SIG-M5 treated with dmso at 0.1 percent for 504 hours (cell line): Measurements from ENCODE around the gene MED22.
"Not testable (repeated sequence)": the region's sequence is repeated elsewhere in the genome, so short reads cannot be mapped to it uniquely, and the experiment has no call there.

Source experiments
- DNase-seq: peaks from one replicate; lab custom pipeline; 2025; ENCODE audit not compliant: unreplicated experiment; lab: John Stamatoyannopoulos, UW

MED22 gene

GRCh38 chr9:133307301-133307700 is 40.6 kb downstream of the MED22 start:
- DNase-seq = no peak

- DNase-seq = no peak
Measured at GRCh38 chr9:133306242-133307204, 41.4 kb downstream of the MED22 start.

- DNase-seq = no peak
Measured at GRCh38 chr9:133305731-133306130, 42.2 kb downstream of the MED22 start.

GRCh38 chr9:133304477-133305377 is 43.2 kb downstream of the MED22 start:
- no peak for DNase-seq

GRCh38 chr9:133304158-133304470 is 43.8 kb downstream of the MED22 start:
- DNase-seq = no peak

GRCh38 chr9:133303266-133304157 is 44.4 kb downstream of the MED22 start:
- no peak for DNase-seq

- no peak for DNase-seq
Measured at GRCh38 chr9:133301253-133302230, 46.4 kb downstream of the MED22 start.

GRCh38 chr9:133299996-133300395 is 47.9 kb downstream of the MED22 start:
- not testable (repeated sequence) for DNase-seq

GRCh38 chr9:133294257-133294656 is 53.7 kb downstream of the MED22 start:
- DNase-seq = no peak

GRCh38 chr9:133290751-133291302 is 57.1 kb downstream of the MED22 start:
- no peak for DNase-seq
